K562 (cell line): ENCODE results near the gene YOD1. TPM values are rescaled to one million over a fixed set of nuclear protein-coding genes. Genes with fewer than 3 reads are reported as not detected.

Experiments used
- HDAC3 ChIP-seq: fragments of 450-650 bp; IDR thresholded peaks from 2 replicates; pipeline ENCODE4 v1.6.1; 2018; ENCODE audit warnings: borderline replicate concordance, mild to moderate bottlenecking, moderate library complexity; ENCODE audit not compliant: partially characterized antibody
- JUND ChIP-seq, 2 experiments: IDR thresholded peaks; 2 replicates in 1 of 2; 3 replicates in 1 of 2; pipeline ENCODE4 v1.6.1; 2011; ENCODE audit warnings: borderline replicate concordance in 2 of 2, low read depth in 2 of 2, low read length in 2 of 2, improper control_type of control experiment in 1 of 2, missing biosample characterization in 1 of 2, missing genetic modification characterization in 1 of 2, missing genetic modification reagents in 1 of 2
- REST ChIP-seq, 2 experiments: fragments of 450-650 bp; formaldehyde crosslinking in 1 of 2; IDR thresholded peaks; 2 replicates each; pipeline versions ENCODE4 v1.4.0 to v1.6.1; 2014 to 2020; ENCODE audit warnings: mild to moderate bottlenecking in 2 of 2, borderline replicate concordance in 1 of 2, low read depth in 1 of 2
- SRSF9 ChIP-seq: fragments of 200-400 bp; formaldehyde crosslinking; IDR thresholded peaks from 2 replicates; pipeline ENCODE4 v1.6.1; 2017; ENCODE audit warnings: low read depth, low read length, borderline replicate concordance
- TSHZ1 ChIP-seq: fragments of 250-450 bp; sonication (Bioruptor Pico); IDR thresholded peaks from 2 replicates; pipeline ENCODE4 v1.4.0; 2020; ENCODE audit warnings: mild to moderate bottlenecking, moderate library complexity
- UBTF ChIP-seq, 2 experiments: IDR thresholded peaks; 2 replicates each; pipeline ENCODE4 v1.6.1; 2012; ENCODE audit warnings: improper control_type of control experiment in 2 of 2, low read depth in 2 of 2, low read length in 2 of 2, borderline replicate concordance in 1 of 2
- ZFP1 ChIP-seq: fragments of 450-650 bp; formaldehyde crosslinking; IDR thresholded peaks from 2 replicates; pipeline ENCODE4 v1.4.0; 2020; ENCODE audit warnings: mild to moderate bottlenecking, mixed read lengths
- ZNF586 ChIP-seq: fragments of 450-650 bp; formaldehyde crosslinking; conservative IDR thresholded peaks from 2 replicates; pipeline ENCODE4 v1.4.0; 2020; ENCODE audit warnings: mild to moderate bottlenecking, moderate library complexity
- polyA plus RNA-seq, 8 experiments: library from polyadenylated mRNA; depleted of rRNA in 4 of 8; stranded (reverse) in 5 of 8; unstranded in 3 of 8; fragments of >200 nt; fragmentation: Nextera tagmentation in 2 of 8; fragmentation: Illumina TruSeq in 1 of 8; extraction: Ambion mirVana in 2 of 8; extraction: Trizol in 1 of 8; gene quantifications; 2 replicates each; pipeline versions ENCODE4 v1.2.1 to v1.2.3, GENCODE V29; 2011 to 2014; ENCODE audit warnings: inconsistent platforms in 1 of 8, missing spikeins in 1 of 8
- total RNA-seq, 7 experiments: library from RNA; depleted of rRNA in 6 of 7; stranded (reverse); fragments of >200 nt in 6 of 7; fragmentation: Illumina TruSeq in 2 of 7; extraction: Trizol in 2 of 7; gene quantifications; 2 replicates each; pipeline versions ENCODE4 v1.2.1 to v1.2.3, GENCODE V29; 2011 to 2021; ENCODE audit warnings: low replicate concordance in 1 of 7

YOD1 gene
- total and polyA plus RNA-seq, 9 of the 15 experiments (the other 6 are each of a cell fraction or from before 2014, with no cell fraction given), result 18.2 to 78.1 (median 46.9) TPM

DNA sequence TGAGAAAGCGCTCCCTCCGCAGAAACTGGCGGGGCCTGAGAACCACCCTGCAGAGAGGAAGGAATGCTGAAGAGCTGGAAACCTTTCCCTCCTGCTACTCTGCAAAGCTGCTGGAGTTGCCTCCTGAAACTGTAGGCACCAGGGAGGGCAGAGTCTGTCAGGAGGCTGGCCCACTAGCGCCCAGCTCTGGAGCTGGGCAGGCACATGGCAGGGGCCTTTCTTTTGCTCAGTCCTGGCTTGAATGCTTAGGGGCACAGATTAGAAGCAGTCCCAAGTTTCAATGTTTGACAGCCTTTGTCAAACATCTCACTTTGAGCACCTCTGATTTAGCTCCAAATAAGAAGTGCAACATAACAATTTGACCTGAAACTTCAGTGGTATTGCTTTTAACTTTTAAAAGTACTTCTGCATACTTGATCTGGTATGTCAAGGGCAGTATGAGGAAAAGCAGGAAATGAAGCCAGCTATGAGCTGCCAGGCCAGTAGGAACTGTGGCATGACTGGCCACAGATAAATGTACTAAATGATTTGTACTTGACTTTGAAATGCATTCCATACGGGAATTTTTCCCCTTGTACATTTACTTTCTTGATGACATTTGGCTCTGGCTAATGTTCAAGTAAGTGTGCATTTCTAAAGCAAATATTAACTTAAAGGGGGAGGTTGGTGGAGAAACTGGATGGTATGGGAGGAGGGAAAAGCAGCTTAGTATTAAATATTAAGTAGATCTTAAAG lies 25.7 kb downstream of the YOD1 start (continued):
- TF ChIP-seq UBTF (IDR thresholded peaks at IDR 0.05; ENCODE audit: borderline replicate concordance in 1 of 2, low read depth in 2 of 2, low read length in 2 of 2), result no peak; a peak in 1 of 4 replicates
- peak; percentile 62; the same call in 1 of the 2 replicates for TF ChIP-seq ZNF586
- TF ChIP-seq TSHZ1 (CRISPR knock-in tag), result peak; percentile 86
- TF ChIP-seq JUND (IDR thresholded peaks at IDR 0.05; ENCODE audit: borderline replicate concordance, low read depth, low read length), result no peak
- TF ChIP-seq JUND (tag; IDR thresholded peaks at IDR 0.05; ENCODE audit: borderline replicate concordance, low read depth, low read length), result no peak; the same call in 2 of the 3 replicates
- TF ChIP-seq REST (IDR thresholded peaks at IDR 0.05; ENCODE audit: borderline replicate concordance), result no peak
- TF ChIP-seq REST (CRISPR knock-in tag; IDR thresholded peaks at IDR 0.05; ENCODE audit: low read depth), result peak; percentile 78; the same call in 1 of the 2 replicates
- TF ChIP-seq ZFP1 (CRISPR knock-in tag), result peak; percentile 35; the same call in 1 of the 2 replicates
- TF ChIP-seq SRSF9, result no peak
- no peak for TF ChIP-seq HDAC3
